ENCODE results near the gene ATM. TPM values are rescaled to one million over a fixed set of nuclear protein-coding genes. Genes with fewer than 3 reads are reported as not detected.
A peak's percentile ranks its signal among the peaks of the same experiment; 100 is the strongest.

Gene ATM
- total and polyA plus RNA-seq, 10 of the 15 experiments (the other 5 are each of a cell fraction or from before 2014, with no cell fraction given) = 10.0 to 91.5 (median 40.2) TPM

DNA sequence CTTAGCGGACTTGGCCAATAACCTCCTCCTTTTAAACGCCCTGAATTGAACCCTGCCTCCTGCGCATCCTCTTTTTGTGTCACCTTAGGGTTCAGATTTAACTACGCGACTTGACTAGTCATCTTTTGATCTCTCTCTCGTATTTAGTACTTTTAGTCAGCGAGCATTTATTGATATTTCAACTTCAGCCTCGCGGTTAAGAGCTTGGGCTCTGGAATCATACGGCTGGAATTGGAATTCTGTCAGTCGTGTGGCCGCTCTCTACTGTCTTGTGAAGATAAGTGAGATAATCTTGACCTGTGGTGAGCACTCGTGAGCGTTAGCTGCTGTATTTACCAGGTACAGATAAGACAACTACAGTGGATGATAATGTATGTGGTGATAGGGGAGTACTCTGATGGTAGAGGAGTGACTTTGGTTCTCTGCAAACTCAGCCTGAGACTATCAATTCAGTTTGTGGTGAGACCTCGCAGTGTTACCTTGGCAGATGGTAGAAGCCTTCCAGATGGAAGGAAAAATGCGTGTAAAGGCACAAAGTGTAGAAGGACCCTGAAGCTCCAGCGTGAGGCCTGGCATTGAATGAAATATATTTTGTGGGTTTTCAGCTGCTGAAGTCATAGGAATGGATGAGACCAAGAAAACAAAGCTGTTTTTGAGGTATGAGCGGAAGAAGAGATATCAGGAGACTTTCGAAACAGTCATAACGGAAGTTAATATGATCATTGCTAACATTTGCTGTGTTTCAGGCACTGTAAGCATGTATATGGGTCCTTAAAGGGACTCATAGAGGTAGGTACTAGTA, 682 bp downstream of the ATM start:
- H3K36me3 ChIP-seq (ENCODE audit: control insufficient read depth in 2 of 2, insufficient read depth in 2 of 2, low read length in 1 of 2) = peaks cover 0 to 5% of the 10 kb centered on the region in 2 experiments; a peak in 2 of 4 replicates
- peak overlapping the region; percentile 99 for H3K9ac ChIP-seq (ENCODE audit: control insufficient read depth, insufficient read depth, low read length)
- H3K27me3 ChIP-seq (replicated peaks in 1 of 2; ENCODE audit: control insufficient read depth in 2 of 2, insufficient read depth in 2 of 2, low read length in 1 of 2) = no peaks in the 10 kb centered on the region
- no peaks in the 10 kb centered on the region for H4K20me1 ChIP-seq (ENCODE audit: control insufficient read depth, insufficient read depth)
- H3K4me1 ChIP-seq (ENCODE audit: control insufficient read depth, insufficient read depth, low read length) = peaks cover 25% of the 10 kb centered on the region
- WGBS (ENCODE audit: insufficient coverage, insufficient replicate concordance, low lambda C conversion rate, missing lambda C conversion rate) = under 1% methylated on average over 20 of the region's 20 CpGs
- ATAC-seq (peak; percentile 39), FAIRE-seq (peak; percentile 35), DNase-seq (ENCODE audit: low read depth, low spot score) (no peak)
- peak overlapping the region; percentile 98 for H3K4me2 ChIP-seq (ENCODE audit: control insufficient read depth, insufficient read depth)
- no peaks in the 10 kb centered on the region for H3K9me3 ChIP-seq (replicated peaks; ENCODE audit: control insufficient read depth, insufficient read depth, low read length)
- ChIA-PET SMC1A (ENCODE audit: uncharacterized antibody, unreplicated experiment) (interaction anchor here (0.6 to 7.9 kb wide), 9 partner anchors 13 to 422 kb away, joined by 3 to 112 read pairs (median 3); no protein-coding TSS in a partner anchor), RAD21 (ENCODE audit: unreplicated experiment) (interaction anchor here (0.9 to 7.0 kb wide), 5 partner anchors 13 to 424 kb away, joined by 3 to 82 read pairs (median 11); partner anchors contain the start of gene ACAT1), POLR2A (interaction anchor here (0.5 to 4.1 kb wide), 7 partner anchors 13 to 509 kb away, joined by 3 to 43 read pairs (median 3); no protein-coding TSS in a partner anchor), CTCF (interaction anchor here (0.6 to 4.1 kb wide), 18 partner anchors 8 to 427 kb away, joined by 3 to 33 read pairs (median 3); partner anchors contain the start of gene CUL5)
- in situ Hi-C loops (cut with MboI) (no loop called here), intact Hi-C loops (cut with micrococcal nuclease; ENCODE audit: unreplicated experiment) (loop anchor here (1.0 to 10.0 kb wide), 6 partner anchors 13 to 439 kb away; partner anchors contain the start of genes ACAT1, C11orf65 and POGLUT3)
- TSS peak; percentile 63 for BruUV-seq (replicated peaks)
- peaks cover 85% of the 10 kb centered on the region for H3K79me2 ChIP-seq (ENCODE audit: control insufficient read depth, insufficient read depth, low read length)
- peak overlapping the region; percentile 87 for H3K4me3 ChIP-seq
- H2AFZ ChIP-seq (ENCODE audit: control insufficient read depth, low read depth, low read length) = peak overlapping the region; percentile 88
- peak overlapping the region; percentile 99 for H3K27ac ChIP-seq (ENCODE audit: control insufficient read depth, insufficient read depth)
- TF ChIP-seq MXI1 (IDR thresholded peaks at IDR 0.05; ENCODE audit: low read depth, low read length) (peak; percentile 64; the same call in 1 of the 2 replicates), TCF7 (IDR thresholded peaks at IDR 0.05; ENCODE audit: borderline replicate concordance) (0 out of 2 replicates have a peak, but pooled peaks have one; percentile 51), RELA (IDR thresholded peaks at IDR 0.05; ENCODE audit: borderline replicate concordance, partially characterized antibody) (no peak), IKZF2 (IDR thresholded peaks at IDR 0.05) (peak; percentile 52 to 53; a peak in 3 of 4 replicates), EGR1 (IDR thresholded peaks at IDR 0.05; ENCODE audit: borderline replicate concordance in 1 of 2, low read depth in 2 of 2, low read length in 2 of 2) (peak in 1 of 2 experiments; percentile 19; a peak in 1 of 3 replicates), JUNB (IDR thresholded peaks at IDR 0.05) (peak; percentile 97), NRF1 (conservative IDR thresholded peaks at IDR 0.05; ENCODE audit: low read depth, low read length) (no peak), HCFC1 (IDR thresholded peaks at IDR 0.05; ENCODE audit: low read length) (no peak), MTA3 (IDR thresholded peaks at IDR 0.05; ENCODE audit: borderline replicate concordance, low read length) (peak; percentile 60; the same call in 1 of the 2 replicates), SUZ12 (IDR thresholded peaks at IDR 0.05; ENCODE audit: unreplicated experiment) (no peak), BCL11A (IDR thresholded peaks at IDR 0.05; ENCODE audit: low read depth, low read length) (peak; percentile 53; the same call in 1 of the 2 replicates), PAX5 (IDR thresholded peaks at IDR 0.05; ENCODE audit: borderline replicate concordance, low read depth, low read length) (no peak), SPI1 (IDR thresholded peaks at IDR 0.05; ENCODE audit: borderline replicate concordance, insufficient read depth, low read depth, low read length) (0 out of 2 replicates have a peak, but pooled peaks have one; percentile 1), RB1 (IDR thresholded peaks at IDR 0.05; ENCODE audit: borderline replicate concordance) (no peak), ZNF384 (IDR thresholded peaks at IDR 0.05; ENCODE audit: borderline replicate concordance, low read depth, low read length) (no peak), PML (IDR thresholded peaks at IDR 0.05; ENCODE audit: low read length) (peak; percentile 71), JUND (IDR thresholded peaks at IDR 0.05; ENCODE audit: low read depth, low read length) (peak; percentile 82), BRCA1 (IDR thresholded peaks at IDR 0.05; ENCODE audit: low read depth, low read length) (no peak)
- TF ChIP-seq, protein P1, sequence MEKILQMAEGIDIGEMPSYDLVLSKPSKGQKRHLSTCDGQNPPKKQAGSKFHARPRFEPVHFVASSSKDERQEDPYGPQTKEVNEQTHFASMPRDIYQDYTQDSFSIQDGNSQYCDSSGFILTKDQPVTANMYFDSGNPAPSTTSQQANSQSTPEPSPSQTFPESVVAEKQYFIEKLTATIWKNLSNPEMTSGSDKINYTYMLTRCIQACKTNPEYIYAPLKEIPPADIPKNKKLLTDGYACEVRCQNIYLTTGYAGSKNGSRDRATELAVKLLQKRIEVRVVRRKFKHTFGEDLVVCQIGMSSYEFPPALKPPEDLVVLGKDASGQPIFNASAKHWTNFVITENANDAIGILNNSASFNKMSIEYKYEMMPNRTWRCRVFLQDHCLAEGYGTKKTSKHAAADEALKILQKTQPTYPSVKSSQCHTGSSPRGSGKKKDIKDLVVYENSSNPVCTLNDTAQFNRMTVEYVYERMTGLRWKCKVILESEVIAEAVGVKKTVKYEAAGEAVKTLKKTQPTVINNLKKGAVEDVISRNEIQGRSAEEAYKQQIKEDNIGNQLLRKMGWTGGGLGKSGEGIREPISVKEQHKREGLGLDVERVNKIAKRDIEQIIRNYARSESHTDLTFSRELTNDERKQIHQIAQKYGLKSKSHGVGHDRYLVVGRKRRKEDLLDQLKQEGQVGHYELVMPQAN (conservative IDR thresholded peaks at IDR 0.05) = 0 out of 2 replicates have a peak, but pooled peaks have one; percentile 1
- TF ChIP-seq, protein P2, sequence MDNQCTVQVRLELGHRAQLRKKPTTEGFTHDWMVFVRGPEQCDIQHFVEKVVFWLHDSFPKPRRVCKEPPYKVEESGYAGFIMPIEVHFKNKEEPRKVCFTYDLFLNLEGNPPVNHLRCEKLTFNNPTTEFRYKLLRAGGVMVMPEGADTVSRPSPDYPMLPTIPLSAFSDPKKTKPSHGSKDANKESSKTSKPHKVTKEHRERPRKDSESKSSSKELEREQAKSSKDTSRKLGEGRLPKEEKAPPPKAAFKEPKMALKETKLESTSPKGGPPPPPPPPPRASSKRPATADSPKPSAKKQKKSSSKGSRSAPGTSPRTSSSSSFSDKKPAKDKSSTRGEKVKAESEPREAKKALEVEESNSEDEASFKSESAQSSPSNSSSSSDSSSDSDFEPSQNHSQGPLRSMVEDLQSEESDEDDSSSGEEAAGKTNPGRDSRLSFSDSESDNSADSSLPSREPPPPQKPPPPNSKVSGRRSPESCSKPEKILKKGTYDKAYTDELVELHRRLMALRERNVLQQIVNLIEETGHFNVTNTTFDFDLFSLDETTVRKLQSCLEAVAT (IDR thresholded peaks at IDR 0.05) = no peak; the same call in 1 of the 2 replicates

All from GM12878 (cell line).